ENCODE measurements around the gene CYP11A1. TPM values are rescaled to one million over a fixed set of nuclear protein-coding genes. Genes with fewer than 3 reads are reported as not detected.

Gene CYP11A1
- total and polyA plus RNA-seq, 8 donors = 2.5 to 10.2 (median 4.2) TPM; not detected in 4

GRCh38 chr15:74333093-74333492 lies 34.4 kb downstream of the CYP11A1 start:
- WGBS, 5 donors = 85 to 94% (median 92%) methylated on average over 5 of the region's 5 CpGs
- Histone ChIP-seq H3K4me1 (no peaks in the 10 kb centered on the region), H3K36me3 (no peaks in the 10 kb centered on the region), H3K27ac (no peak overlapping the region), H3K9me3 (no peaks in the 10 kb centered on the region), H3K27me3 (no peaks in the 10 kb centered on the region), H3K4me3 (no peak overlapping the region)
- TF ChIP-seq EP300 (IDR thresholded peaks at IDR 0.05) = no peak
- no peak for TF ChIP-seq POLR2AphosphoS5 (IDR thresholded peaks at IDR 0.05)
- no peak for TF ChIP-seq CTCF (IDR thresholded peaks at IDR 0.05)
- no peak for TF ChIP-seq POLR2A (IDR thresholded peaks at IDR 0.05)
- DNase-seq = no peak
- intact Hi-C loops (cut with DNase I; ENCODE audit: low total_unique reads) = no loop called here

- H3K4me3 ChIP-seq = no peak overlapping the region
- TF ChIP-seq CTCF (IDR thresholded peaks at IDR 0.05) = no peak
- TF ChIP-seq POLR2A (IDR thresholded peaks at IDR 0.05) = no peak
- no peak for TF ChIP-seq POLR2AphosphoS5 (IDR thresholded peaks at IDR 0.05)
- TF ChIP-seq EP300 (IDR thresholded peaks at IDR 0.05) = no peak
- WGBS, 5 donors = 82 to 91% (median 86%) methylated on average over 10 of the region's 10 CpGs
- H3K36me3 ChIP-seq = no peaks in the 10 kb centered on the region
- no peaks in the 10 kb centered on the region for H3K27me3 ChIP-seq
- H3K4me1 ChIP-seq = no peaks in the 10 kb centered on the region
- no peak overlapping the region for H3K27ac ChIP-seq
- H3K9me3 ChIP-seq = no peaks in the 10 kb centered on the region
- intact Hi-C loops (cut with DNase I; ENCODE audit: low total_unique reads) = no loop called here
- DNase-seq = no peak
Measured at GRCh38 chr15:74332611-74333010, 34.8 kb downstream of the CYP11A1 start.

DNA sequence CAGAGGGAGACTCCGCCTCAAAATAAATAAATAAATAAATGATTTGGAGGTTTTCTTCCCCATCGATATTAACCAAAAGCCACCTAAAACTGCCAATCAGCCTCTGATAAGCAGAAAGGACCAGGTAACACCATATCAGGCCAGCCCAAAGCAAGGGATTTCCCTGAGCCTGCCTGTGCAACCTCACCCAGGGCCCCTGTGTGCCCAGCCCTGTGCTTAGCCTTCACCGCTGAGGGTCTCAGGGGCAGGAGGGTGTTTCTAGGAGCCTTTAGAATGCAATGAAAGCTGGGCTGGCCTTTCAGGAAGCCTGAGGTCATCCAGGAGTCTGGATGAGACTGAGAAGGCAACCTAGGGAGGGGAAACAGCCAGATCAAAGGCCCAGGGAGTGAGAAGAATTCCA lies 35.4 kb downstream of the CYP11A1 start:
- TF ChIP-seq POLR2A (IDR thresholded peaks at IDR 0.05) = no peak
- no peak for TF ChIP-seq CTCF (IDR thresholded peaks at IDR 0.05)
- no peak for TF ChIP-seq POLR2AphosphoS5 (IDR thresholded peaks at IDR 0.05)
- no peak for TF ChIP-seq EP300 (IDR thresholded peaks at IDR 0.05)
- no peaks in the 10 kb centered on the region for H3K9me3 ChIP-seq
- no peaks in the 10 kb centered on the region for H3K4me1 ChIP-seq
- intact Hi-C loops (cut with DNase I; ENCODE audit: low total_unique reads) = no loop called here
- no peak overlapping the region for H3K27ac ChIP-seq
- H3K4me3 ChIP-seq = no peak overlapping the region
- H3K36me3 ChIP-seq = no peaks in the 10 kb centered on the region
- H3K27me3 ChIP-seq = no peaks in the 10 kb centered on the region
- DNase-seq = no peak
- 89 to 95% (median 92%) methylated on average over 3 of the region's 3 CpGs for WGBS, 5 donors

DNA sequence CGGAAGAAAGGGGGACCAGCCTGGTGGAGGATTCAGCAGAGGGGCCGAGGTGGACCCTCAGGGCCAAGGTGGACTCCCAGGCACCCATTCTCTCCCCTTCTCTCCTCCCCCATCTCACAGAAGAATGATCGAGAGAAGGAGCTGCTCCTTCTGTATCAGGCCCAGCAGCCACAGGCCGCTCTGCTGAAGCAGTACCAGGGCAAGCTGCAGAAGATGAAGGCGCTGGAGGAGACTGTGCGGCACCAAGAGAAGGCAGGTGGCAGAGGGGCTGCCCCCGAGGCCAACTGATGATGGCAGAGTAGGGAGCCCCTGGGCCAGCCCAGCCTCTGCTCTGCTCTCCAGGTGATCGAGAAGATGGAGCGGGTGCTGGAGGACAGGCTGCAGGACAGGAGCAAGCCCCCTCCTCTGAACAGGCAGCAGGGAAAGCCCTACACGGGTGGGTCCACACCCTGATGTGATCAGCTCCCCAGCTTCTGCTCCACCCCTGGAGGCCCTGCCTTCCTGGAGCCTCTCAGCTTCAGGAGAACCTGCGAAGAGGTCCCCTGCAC lies 36.5 kb downstream of the CYP11A1 start:
- no peak overlapping the region for H3K27ac ChIP-seq

More for the DNA sequence above, 36.5 kb downstream of the CYP11A1 start:
- no peaks in the 10 kb centered on the region for H3K4me1 ChIP-seq
- H3K36me3 ChIP-seq = no peaks in the 10 kb centered on the region
- no peak for DNase-seq
- no peak for TF ChIP-seq POLR2A (IDR thresholded peaks at IDR 0.05)
- no peak for TF ChIP-seq EP300 (IDR thresholded peaks at IDR 0.05)
- TF ChIP-seq POLR2AphosphoS5 (IDR thresholded peaks at IDR 0.05) = no peak
- TF ChIP-seq CTCF (IDR thresholded peaks at IDR 0.05) = no peak
- no peaks in the 10 kb centered on the region for H3K27me3 ChIP-seq
- no peak overlapping the region for H3K4me3 ChIP-seq
- H3K9me3 ChIP-seq = no peaks in the 10 kb centered on the region
- intact Hi-C loops (cut with DNase I; ENCODE audit: low total_unique reads) = no loop called here
- 76 to 81% (median 77%) methylated on average over 11 of the region's 11 CpGs for WGBS, 5 donors

Measured in stomach (tissue), 9 donors.